T47D (cell line): ENCODE results near the gene BMPR1A.
A peak's percentile ranks its signal among the peaks of the same experiment; 100 is the strongest.

ENCODE experiments used
- DNase-seq, 2 experiments: peaks; one replicate each; pipeline versions ENCODE4 v3.0.0 to v3.0.0-alpha.2; 2011 to 2012; ENCODE audit warnings: low read depth in 1 of 2, low spot score in 1 of 2
- JUND ChIP-seq: IDR thresholded peaks from 2 replicates; pipeline ENCODE4 v1.6.1; 2012; ENCODE audit warnings: low read depth
- in situ Hi-C: cut with HindIII; loops from 2 replicates; pipeline ENCODE4 v1.10.0; 2016; ENCODE audit warnings: low sequenced_read_pairs, low pct_unique_long_range_greater_than_20kb

BMPR1A gene

DNA sequence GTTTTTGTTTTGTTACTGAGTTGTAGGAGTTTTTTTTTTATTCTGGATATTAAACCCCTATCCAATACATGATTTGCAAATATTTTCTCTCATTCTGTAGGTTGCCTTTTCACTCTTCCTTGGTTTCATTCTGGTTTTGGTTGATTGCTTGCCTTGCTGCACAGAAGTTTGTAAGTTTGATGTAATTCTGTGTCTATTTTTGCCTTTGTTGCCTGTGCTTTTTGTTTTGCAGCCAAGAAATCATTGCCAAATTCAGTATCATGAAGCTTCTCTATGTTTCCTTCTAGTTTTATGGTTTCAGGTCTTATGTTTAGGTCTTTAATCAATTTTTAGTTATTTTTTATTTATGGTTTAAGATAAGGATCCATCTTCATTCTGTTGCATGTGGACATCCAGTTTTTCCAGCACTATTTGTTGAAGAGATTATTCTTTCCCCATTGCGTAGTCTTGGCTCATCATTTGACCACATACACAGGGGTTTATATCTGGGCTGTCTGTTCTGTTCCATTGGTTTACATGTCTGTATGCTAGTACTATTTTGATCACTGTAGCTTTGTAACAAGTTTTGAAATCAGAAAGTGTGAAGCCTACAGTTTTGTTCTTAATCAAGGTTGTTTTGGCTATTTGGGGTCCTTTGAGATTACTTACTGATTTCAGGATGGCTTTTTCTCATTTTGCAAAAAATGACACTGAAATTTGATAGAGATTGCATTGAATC, 26.4 kb downstream of the BMPR1A start:
- TF ChIP-seq JUND = no peak
- in situ Hi-C loops = no loop called here
- DNase-seq = no peak

DNA sequence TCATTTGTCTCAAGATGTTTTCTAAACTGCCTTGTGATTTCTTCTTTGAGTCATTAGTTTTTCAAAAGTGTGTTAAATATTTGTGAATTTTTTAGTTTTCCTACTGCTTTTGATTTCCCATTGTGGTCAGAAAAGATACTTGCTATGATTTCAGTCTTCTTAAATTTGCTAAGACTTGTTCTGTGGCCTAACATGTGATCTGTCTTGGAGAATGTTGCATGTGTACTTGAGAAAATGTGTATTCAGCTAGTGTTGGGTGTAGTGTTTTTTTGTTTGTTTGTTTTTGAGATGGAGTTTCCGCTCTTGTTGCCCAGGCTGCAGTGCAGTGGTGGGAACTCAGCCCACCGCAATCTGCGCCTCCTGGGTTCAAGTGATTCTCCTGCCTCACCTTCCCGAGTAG, 28.6 kb downstream of the BMPR1A start:
- DNase-seq = no peak
- TF ChIP-seq JUND = no peak
- in situ Hi-C loops = no loop called here

- no peak for TF ChIP-seq JUND
- no peak for DNase-seq
- in situ Hi-C loops = no loop called here
These were observed 29.5 kb downstream of the BMPR1A start for GRCh38 chr10:86785968-86786367.

DNA sequence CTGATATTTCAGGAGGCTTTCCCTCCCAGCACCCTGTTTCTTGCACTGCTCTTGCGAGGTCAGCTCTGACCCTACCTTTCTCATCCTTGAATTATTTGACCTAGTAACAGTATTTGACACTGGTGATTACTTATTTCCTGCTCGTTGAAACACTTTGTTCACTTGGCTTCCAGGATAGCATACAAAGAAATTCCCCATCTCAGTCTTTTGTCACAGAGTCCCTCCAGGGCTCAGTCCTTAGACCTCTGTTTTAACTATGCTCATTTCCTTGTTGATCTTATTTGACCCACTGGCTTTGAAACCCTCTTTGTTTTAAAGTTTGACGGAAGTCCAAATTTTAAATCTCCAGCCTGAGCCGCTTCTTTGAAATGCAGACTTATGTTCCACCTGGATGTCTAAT, 29.9 kb downstream of the BMPR1A start:
- in situ Hi-C loops = no loop called here
- DNase-seq = peak in 1 of 2 experiments; percentile 20
- TF ChIP-seq JUND = no peak

DNA sequence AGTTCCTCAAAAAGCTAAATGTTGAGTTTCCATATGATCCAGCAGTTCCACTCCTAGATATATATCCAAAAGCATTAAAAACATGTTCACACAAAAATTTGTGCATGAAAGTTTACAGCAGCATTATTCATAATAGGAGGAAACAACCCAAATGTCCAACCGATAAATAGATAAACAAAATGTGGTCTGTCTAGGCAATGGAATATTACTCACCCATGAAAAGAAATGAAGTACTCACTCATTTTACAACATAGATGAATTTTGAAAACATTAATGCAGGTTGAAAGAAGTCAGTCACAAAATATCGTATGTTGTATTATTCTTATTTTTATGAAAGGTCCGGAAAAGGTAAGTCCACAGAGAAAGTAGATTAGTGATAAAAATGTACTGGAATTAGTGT, 34.0 kb downstream of the BMPR1A start:
- TF ChIP-seq JUND = no peak
- no peak for DNase-seq
- in situ Hi-C loops = no loop called here

- no peak for DNase-seq
- in situ Hi-C loops = no loop called here
- no peak for TF ChIP-seq JUND
These were observed 36.2 kb downstream of the BMPR1A start for GRCh38 chr10:86792461-86793167.

DNA sequence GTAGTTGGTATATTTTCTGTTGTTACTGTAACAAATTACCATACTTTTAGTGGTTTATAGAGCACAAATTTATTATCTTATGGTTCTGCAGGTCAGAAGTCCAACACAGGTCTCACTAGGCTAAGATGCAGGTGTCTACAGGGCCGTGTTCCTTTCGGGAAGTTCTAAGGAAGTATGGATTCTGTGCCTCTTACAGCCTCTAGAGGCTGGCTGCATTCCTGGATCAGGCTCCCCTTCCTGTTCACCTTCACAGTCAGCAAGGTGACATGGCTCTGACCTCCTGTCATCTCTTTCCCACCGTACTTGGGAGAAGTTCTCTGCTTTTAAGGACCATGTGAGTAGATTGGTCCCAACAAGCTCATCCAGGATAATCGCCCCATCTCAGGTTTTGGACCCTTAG, 37.3 kb downstream of the BMPR1A start:
- in situ Hi-C loops = no loop called here
- no peak for TF ChIP-seq JUND
- no peak for DNase-seq

DNA sequence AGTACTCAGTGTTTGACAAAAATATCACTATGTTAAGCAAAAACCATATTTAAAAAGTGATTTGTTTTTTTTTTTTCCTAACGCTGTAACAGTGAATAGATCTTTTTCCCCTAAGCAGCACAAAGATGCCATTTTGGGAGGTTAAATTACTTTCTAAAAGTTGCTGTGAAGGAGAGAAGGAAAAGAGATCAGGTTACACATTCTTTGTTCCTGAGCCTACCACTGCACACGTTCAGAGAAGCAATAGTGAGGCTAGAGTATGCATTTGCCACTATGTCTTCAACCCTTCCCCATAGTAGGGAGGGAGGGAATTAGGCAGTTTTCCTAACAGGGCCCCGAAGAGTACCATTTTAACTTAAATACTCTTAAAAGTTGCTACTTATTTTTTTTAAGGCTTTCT, 38.9 kb downstream of the BMPR1A start:
- in situ Hi-C loops = no loop called here
- peak; percentile 44 to 87 for DNase-seq
- TF ChIP-seq JUND = no peak

DNA sequence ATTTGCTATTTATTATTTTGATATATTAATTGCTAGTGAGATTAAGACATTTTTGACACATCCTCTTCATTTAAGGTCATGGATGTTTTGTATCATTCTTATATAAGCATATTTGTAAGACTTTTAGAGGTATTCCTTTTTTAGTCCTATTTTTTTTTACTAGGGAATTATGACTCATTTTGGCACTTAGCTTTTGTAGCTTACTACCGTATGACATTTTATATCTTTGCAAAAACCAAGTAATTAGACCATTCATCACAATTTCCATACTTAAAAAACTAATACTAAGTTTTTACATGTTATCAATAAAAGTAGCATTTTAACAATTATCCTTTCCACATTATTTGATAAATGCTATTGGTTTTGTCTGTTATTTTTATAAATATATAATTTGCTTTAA, 41.6 kb downstream of the BMPR1A start:
- DNase-seq = no peak
- no peak for TF ChIP-seq JUND
- in situ Hi-C loops = no loop called here

- in situ Hi-C loops = no loop called here
- no peak for TF ChIP-seq JUND
- no peak for DNase-seq
These were observed 42.2 kb downstream of the BMPR1A start for GRCh38 chr10:86798611-86799010.

GRCh38 chr10:86799188-86799845, 42.9 kb downstream of the BMPR1A start:
- DNase-seq = no peak
- in situ Hi-C loops = no loop called here
- no peak for TF ChIP-seq JUND

DNA sequence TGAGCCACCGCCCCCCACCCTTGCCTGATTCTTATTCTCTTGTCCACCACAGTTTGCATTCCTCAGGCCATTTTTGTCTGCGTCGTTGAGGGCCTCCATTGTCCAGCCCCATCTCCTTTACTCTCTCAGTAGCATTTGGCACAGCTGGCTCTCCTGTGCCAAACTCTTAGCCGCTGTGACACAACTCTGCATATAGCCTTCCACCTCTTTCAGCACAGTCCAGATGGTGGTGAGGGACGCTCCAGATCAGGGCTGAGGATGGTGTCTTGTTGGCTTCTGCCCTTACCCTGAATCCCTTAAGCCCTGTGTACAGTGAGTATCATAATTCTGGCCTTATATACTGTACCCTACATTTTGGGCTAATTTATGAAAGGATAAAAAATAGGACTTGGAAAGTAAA, 45.6 kb downstream of the BMPR1A start:
- no peak for DNase-seq
- in situ Hi-C loops = no loop called here

GRCh38 chr10:86802473-86803108, 46.2 kb downstream of the BMPR1A start:
- in situ Hi-C loops = no loop called here
- TF ChIP-seq JUND = no peak
- DNase-seq = no peak

More for the DNA sequence above, 45.6 kb downstream of the BMPR1A start:
- no peak for TF ChIP-seq JUND
